HEK293 (cell line): Measurements from ENCODE around the gene TIMM10.

Experiments used
- ZNF121 ChIP-seq: fragments of 450-650 bp; formaldehyde crosslinking; IDR thresholded peaks from 2 replicates; pipeline ENCODE4 v1.5.1; 2016; ENCODE audit warnings: missing biosample characterization, missing genetic modification characterization
- ZNF350 ChIP-seq: fragments of 450-650 bp; formaldehyde crosslinking; IDR thresholded peaks from 2 replicates; pipeline ENCODE4 v1.5.0; 2017; ENCODE audit warnings: missing biosample characterization, mild to moderate bottlenecking, missing genetic modification characterization

GRCh38 chr11:57539342-57539741 is 8.8 kb upstream of the TIMM10 start:
- TF ChIP-seq ZNF121 (tag by site-specific recombination) (no peak), ZNF350 (no peak)
